Measurements from ENCODE around the gene PTPRN2.

The PTPRN2 gene

GRCh38 chr7:157657741-157658740, 929.6 kb downstream of the PTPRN2 start:
- no peak overlapping the region for H3K4me3 ChIP-seq (ENCODE audit: low read depth, low read length)
- TF ChIP-seq CTCF (IDR thresholded peaks at IDR 0.05; ENCODE audit: low read depth, low read length, missing control alignments): no peak
- no peak for DNase-seq (ENCODE audit: low read depth)

- no peak overlapping the region for H3K4me3 ChIP-seq (ENCODE audit: low read depth, low read length)
- no peak for TF ChIP-seq CTCF (IDR thresholded peaks at IDR 0.05; ENCODE audit: low read depth, low read length, missing control alignments)
- no peak for DNase-seq (ENCODE audit: low read depth)
Observed at GRCh38 chr7:157656195-157656769, 931.3 kb downstream of the PTPRN2 start.

- no peak for TF ChIP-seq CTCF (IDR thresholded peaks at IDR 0.05; ENCODE audit: low read depth, low read length, missing control alignments)
- DNase-seq (ENCODE audit: low read depth): no peak
- no peak overlapping the region for H3K4me3 ChIP-seq (ENCODE audit: low read depth, low read length)
Observed at GRCh38 chr7:157654350-157654749, 933.3 kb downstream of the PTPRN2 start.

GRCh38 chr7:157653827-157654207, 933.8 kb downstream of the PTPRN2 start:
- DNase-seq (ENCODE audit: low read depth): no peak
- TF ChIP-seq CTCF (IDR thresholded peaks at IDR 0.05; ENCODE audit: low read depth, low read length, missing control alignments): no peak
- no peak overlapping the region for H3K4me3 ChIP-seq (ENCODE audit: low read depth, low read length)

- no peak for DNase-seq (ENCODE audit: low read depth)
- no peak for TF ChIP-seq CTCF (IDR thresholded peaks at IDR 0.05; ENCODE audit: low read depth, low read length, missing control alignments)
- H3K4me3 ChIP-seq (ENCODE audit: low read depth, low read length): no peak overlapping the region
Observed at GRCh38 chr7:157652954-157653826, 934.4 kb downstream of the PTPRN2 start.

- no peak overlapping the region for H3K4me3 ChIP-seq (ENCODE audit: low read depth, low read length)
- no peak for DNase-seq (ENCODE audit: low read depth)
- TF ChIP-seq CTCF (IDR thresholded peaks at IDR 0.05; ENCODE audit: low read depth, low read length, missing control alignments): no peak
Observed at GRCh38 chr7:157652161-157652953, 935.3 kb downstream of the PTPRN2 start.
